ENCODE results near the gene C3orf85.

The C3orf85 gene

GRCh38 chr3:109187390-109187789, 50.9 kb downstream of the C3orf85 start:
- no peak overlapping the region for H3K4me3 ChIP-seq (ENCODE audit: control insufficient read depth, low read depth, low read length)
- no peak for TF ChIP-seq CTCF (conservative IDR thresholded peaks at IDR 0.05; ENCODE audit: control insufficient read depth, insufficient read depth, low read depth, low read length)
- DNase-seq (ENCODE audit: low read depth), result no peak

DNA sequence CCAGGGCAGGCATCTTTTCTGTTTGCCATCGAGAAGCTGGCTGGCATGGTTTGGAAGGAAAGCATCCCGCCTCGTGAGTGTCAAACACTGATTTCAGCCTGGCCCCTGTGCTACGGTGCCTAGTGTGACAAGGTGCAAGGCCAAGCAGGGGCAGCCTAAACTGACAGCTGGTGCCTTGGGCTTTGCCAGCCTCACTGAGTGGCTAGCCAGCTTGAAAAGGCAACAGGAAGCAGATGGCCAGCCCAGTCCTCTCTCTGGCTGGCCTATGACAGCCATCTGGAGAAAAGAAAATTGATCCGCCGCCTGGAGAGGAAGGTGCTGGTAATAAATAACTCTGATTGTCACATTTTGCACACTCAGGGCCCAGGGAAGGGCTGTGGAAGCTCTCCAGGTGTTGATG, 52.2 kb downstream of the C3orf85 start:
- DNase-seq (ENCODE audit: low read depth), result no peak
- no peak for TF ChIP-seq CTCF (conservative IDR thresholded peaks at IDR 0.05; ENCODE audit: control insufficient read depth, insufficient read depth, low read depth, low read length)
- H3K4me3 ChIP-seq (ENCODE audit: control insufficient read depth, low read depth, low read length), result no peak overlapping the region

GRCh38 chr3:109191421-109191820, 54.9 kb downstream of the C3orf85 start:
- no peak for DNase-seq (ENCODE audit: low read depth)
- no peak overlapping the region for H3K4me3 ChIP-seq (ENCODE audit: control insufficient read depth, low read depth, low read length)
- TF ChIP-seq CTCF (conservative IDR thresholded peaks at IDR 0.05; ENCODE audit: control insufficient read depth, insufficient read depth, low read depth, low read length), result no peak

- DNase-seq (ENCODE audit: low read depth), result no peak
- TF ChIP-seq CTCF (conservative IDR thresholded peaks at IDR 0.05; ENCODE audit: control insufficient read depth, insufficient read depth, low read depth, low read length), result no peak
- H3K4me3 ChIP-seq (ENCODE audit: control insufficient read depth, low read depth, low read length), result no peak overlapping the region
Measured at GRCh38 chr3:109195815-109196214, 59.3 kb downstream of the C3orf85 start.

Data from fibroblast of mammary gland (primary cell).